Stomach (tissue), 9 donors: ENCODE data around the gene WNT3. TPM values are rescaled to one million over a fixed set of nuclear protein-coding genes. Genes with fewer than 3 reads are reported as not detected.
"Not testable (repeated sequence)": the region's sequence is repeated elsewhere in the genome, so short reads cannot be mapped to it uniquely, and the experiment has no call there.

ENCODE experiments used
- DNase-seq, 2 donors: peaks; one replicate each; pipeline versions ENCODE4 v3.0.0 to v3.0.0-alpha.2; 2013 to 2019
- H3K27ac ChIP-seq, 5 donors: fragments of 200-600 bp in 4 of 5; sonication (generic) in 4 of 5; one replicate each; pipeline ENCODE4 v1.5.1; 2013 to 2019; ENCODE audit warnings: mild to moderate bottlenecking in 1 of 5, moderate library complexity in 1 of 5
- H3K27me3 ChIP-seq, 3 donors: fragments of 200-600 bp; sonication (generic); one replicate each; pipeline ENCODE4 v1.5.1; 2017 to 2019; ENCODE audit warnings: mixed run types in 1 of 3
- H3K36me3 ChIP-seq, 4 donors: fragments of 200-600 bp; sonication (generic); 1 replicate in 3 of 4; 2 replicates in 1 of 4; pipeline ENCODE4 v1.5.1; 2016 to 2019
- H3K4me1 ChIP-seq, 4 donors: fragments of 200-600 bp; sonication (generic); one replicate each; pipeline ENCODE4 v1.5.1; 2016 to 2019
- H3K4me3 ChIP-seq, 4 donors: fragments of 200-600 bp; sonication (generic) in 3 of 4; one replicate each; pipeline ENCODE4 v1.5.1; 2016 to 2019; ENCODE audit warnings: mild to moderate bottlenecking in 1 of 4
- H3K9me3 ChIP-seq, 4 donors: fragments of 200-600 bp; sonication (generic); one replicate each; pipeline ENCODE4 v1.5.1; 2016 to 2019
- EP300 ChIP-seq: sonication (generic); formaldehyde crosslinking; IDR thresholded peaks from one replicate; pipeline ENCODE4 v1.6.1; 2017; ENCODE audit warnings: antibody characterized with exemption
- POLR2A ChIP-seq, 4 donors: fragments of 450-650 bp; IDR thresholded peaks; one replicate each; pipeline ENCODE4 v1.6.1; 2016; ENCODE audit warnings: antibody characterized with exemption in 4 of 4, control low read depth in 2 of 4, mild to moderate bottlenecking in 1 of 4, moderate library complexity in 1 of 4
- POLR2AphosphoS5 ChIP-seq, 3 donors: sonication (generic); formaldehyde crosslinking; IDR thresholded peaks; one replicate each; pipeline ENCODE4 v1.6.1; 2016; ENCODE audit warnings: antibody characterized with exemption in 3 of 3
- whole genome bisulfite sequencing, 5 donors: extraction: QIAGEN DNeasy Blood & Tissue Kit in 3 of 5; methylation state at CpG; one replicate each; pipeline versions ENCODE4 v1.1.5 to v1.1.7; 2013 to 2018; 5-methylcytosine and 5-hydroxymethylcytosine counted together
- intact Hi-C: fragments of 100-400 bp; cut with DNase I; formaldehyde crosslinking; loops from one replicate; pipeline ENCODE4 v1.15.1; 2023; ENCODE audit warnings: low total_unique reads
- polyA plus RNA-seq, 3 donors: library from polyadenylated mRNA; stranded (reverse); fragments of 200-250 nt; gene quantifications; one replicate each; pipeline ENCODE4 v1.2.3, GENCODE V29; 2013
- total RNA-seq, 5 donors: library from RNA; depleted of rRNA; stranded (reverse); fragments of >200 nt; gene quantifications; one replicate each; pipeline versions ENCODE4 v1.1.0 to v1.2.3, GENCODE V29; 2014 to 2016
- TF ChIP-seq, protein P1 (sequence below), 7 experiments: fragments of 450-650 bp in 4 of 7; fragments of 200-600 bp in 3 of 7; sonication (generic) in 3 of 7; IDR thresholded peaks; one replicate each; pipeline ENCODE4 v1.5.1; 2016 to 2019; ENCODE audit warnings: antibody characterized with exemption in 7 of 7, control low read depth in 2 of 7, mild to moderate bottlenecking in 1 of 7
- donor health status: healthy with polysubstance abuse.
- donor health status: Bipolar disorder and iron deficiency.
- donor health status: healthy.

WNT3 gene
- total and polyA plus RNA-seq, 8 donors: 0.14 to 0.73 (median 0.34) TPM; not detected in 2

GRCh38 chr17:46764000-46764708 lies 54.3 kb downstream of the WNT3 start:
- DNase-seq: peak in 1 of 2 donors; percentile 15
- 87 to 94% (median 89%) methylated on average over 12 of the region's 12 CpGs for WGBS, 5 donors
- Histone ChIP-seq H3K4me3 (no peak overlapping the region), H3K4me1 (peaks cover 6 to 16% (median 8%) of the 10 kb centered on the region in 4 donors), H3K27ac (no peak overlapping the region), H3K27me3 (peaks cover 0 to 6% (median 0%) of the 10 kb centered on the region in 3 donors), H3K36me3 (peaks cover 4 to 8% (median 7%) of the 10 kb centered on the region in 4 donors), H3K9me3 (no peaks in the 10 kb centered on the region)
- intact Hi-C loops: no loop called here
- TF ChIP-seq EP300: no peak
- TF ChIP-seq, protein P1, sequence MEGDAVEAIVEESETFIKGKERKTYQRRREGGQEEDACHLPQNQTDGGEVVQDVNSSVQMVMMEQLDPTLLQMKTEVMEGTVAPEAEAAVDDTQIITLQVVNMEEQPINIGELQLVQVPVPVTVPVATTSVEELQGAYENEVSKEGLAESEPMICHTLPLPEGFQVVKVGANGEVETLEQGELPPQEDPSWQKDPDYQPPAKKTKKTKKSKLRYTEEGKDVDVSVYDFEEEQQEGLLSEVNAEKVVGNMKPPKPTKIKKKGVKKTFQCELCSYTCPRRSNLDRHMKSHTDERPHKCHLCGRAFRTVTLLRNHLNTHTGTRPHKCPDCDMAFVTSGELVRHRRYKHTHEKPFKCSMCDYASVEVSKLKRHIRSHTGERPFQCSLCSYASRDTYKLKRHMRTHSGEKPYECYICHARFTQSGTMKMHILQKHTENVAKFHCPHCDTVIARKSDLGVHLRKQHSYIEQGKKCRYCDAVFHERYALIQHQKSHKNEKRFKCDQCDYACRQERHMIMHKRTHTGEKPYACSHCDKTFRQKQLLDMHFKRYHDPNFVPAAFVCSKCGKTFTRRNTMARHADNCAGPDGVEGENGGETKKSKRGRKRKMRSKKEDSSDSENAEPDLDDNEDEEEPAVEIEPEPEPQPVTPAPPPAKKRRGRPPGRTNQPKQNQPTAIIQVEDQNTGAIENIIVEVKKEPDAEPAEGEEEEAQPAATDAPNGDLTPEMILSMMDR (IDR thresholded peaks at IDR 0.05): no peak
- no peak for TF ChIP-seq POLR2AphosphoS5 (IDR thresholded peaks at IDR 0.05)
- no peak for TF ChIP-seq POLR2A (IDR thresholded peaks at IDR 0.05)

DNA sequence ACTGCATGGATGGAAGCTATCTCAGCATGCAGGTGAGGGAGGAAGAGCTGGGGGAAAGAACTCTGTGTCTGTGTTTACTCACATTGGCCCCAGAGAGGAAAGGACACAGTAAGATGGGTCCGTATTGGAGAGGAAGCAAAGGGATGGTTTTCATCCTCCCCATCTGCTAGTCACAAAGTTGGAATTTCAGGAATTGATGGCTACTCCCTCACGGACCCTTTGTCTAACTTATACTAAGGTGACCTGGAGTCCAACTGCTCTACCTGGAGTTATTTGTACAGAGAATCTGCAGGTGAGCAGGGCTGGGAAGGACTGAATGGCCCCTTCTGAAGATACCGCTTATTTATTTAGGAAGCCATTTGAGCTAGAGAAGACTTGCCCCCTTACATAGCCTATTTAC lies 55.1 kb downstream of the WNT3 start:
- Histone ChIP-seq H3K27ac (no peak overlapping the region), H3K9me3 (no peaks in the 10 kb centered on the region), H3K36me3 (peaks cover 5 to 15% (median 8%) of the 10 kb centered on the region in 4 donors), H3K4me3 (no peak overlapping the region), H3K27me3 (no peaks in the 10 kb centered on the region), H3K4me1 (peaks cover 6 to 23% (median 8%) of the 10 kb centered on the region in 4 donors)
- WGBS, 5 donors: 73 to 93% (median 83%) methylated on average over 3 of the region's 3 CpGs
- TF ChIP-seq EP300 (no peak), POLR2A (IDR thresholded peaks at IDR 0.05) (no peak), POLR2AphosphoS5 (IDR thresholded peaks at IDR 0.05) (no peak)
- TF ChIP-seq, protein P1 (IDR thresholded peaks at IDR 0.05): no peak
- intact Hi-C loops: no loop called here
- peak in 1 of 2 donors; percentile 8 for DNase-seq

- intact Hi-C loops: no loop called here
- Histone ChIP-seq H3K4me1 (peaks cover 0 to 12% (median 0%) of the 10 kb centered on the region in 4 donors), H3K9me3 (no peaks in the 10 kb centered on the region), H3K4me3 (no peak overlapping the region), H3K36me3 (peaks cover 5 to 55% (median 38%) of the 10 kb centered on the region in 4 donors), H3K27ac (peak overlapping the region in 1 of 5 donors; percentile 14), H3K27me3 (no peaks in the 10 kb centered on the region)
- 78 to 90% (median 86%) methylated on average over 9 of the region's 9 CpGs for WGBS, 5 donors
- TF ChIP-seq POLR2AphosphoS5 (IDR thresholded peaks at IDR 0.05) (no peak), POLR2A (IDR thresholded peaks at IDR 0.05) (no peak), EP300 (no peak)
- TF ChIP-seq, protein P1 (IDR thresholded peaks at IDR 0.05): no peak
- DNase-seq: peak in 1 of 2 donors; percentile 20
Observed at GRCh38 chr17:46759141-46759540, 59.4 kb downstream of the WNT3 start.

- Histone ChIP-seq H3K4me3 (no peak overlapping the region), H3K9me3 (no peaks in the 10 kb centered on the region), H3K27ac (peak overlapping the region in 1 of 5 donors; percentile 14), H3K27me3 (no peaks in the 10 kb centered on the region), H3K4me1 (peaks cover 0 to 12% (median 0%) of the 10 kb centered on the region in 4 donors), H3K36me3 (peaks cover 5 to 60% (median 43%) of the 10 kb centered on the region in 4 donors)
- DNase-seq: no peak
- WGBS, 5 donors: 60 to 72% (median 71%) methylated on average over 5 of the region's 5 CpGs
- TF ChIP-seq, protein P1 (IDR thresholded peaks at IDR 0.05): no peak
- TF ChIP-seq POLR2AphosphoS5 (IDR thresholded peaks at IDR 0.05) (peak in 1 of 3 donors; percentile 34), EP300 (no peak)
- intact Hi-C loops: no loop called here
Observed at GRCh38 chr17:46758614-46759013, 59.9 kb downstream of the WNT3 start.

DNA sequence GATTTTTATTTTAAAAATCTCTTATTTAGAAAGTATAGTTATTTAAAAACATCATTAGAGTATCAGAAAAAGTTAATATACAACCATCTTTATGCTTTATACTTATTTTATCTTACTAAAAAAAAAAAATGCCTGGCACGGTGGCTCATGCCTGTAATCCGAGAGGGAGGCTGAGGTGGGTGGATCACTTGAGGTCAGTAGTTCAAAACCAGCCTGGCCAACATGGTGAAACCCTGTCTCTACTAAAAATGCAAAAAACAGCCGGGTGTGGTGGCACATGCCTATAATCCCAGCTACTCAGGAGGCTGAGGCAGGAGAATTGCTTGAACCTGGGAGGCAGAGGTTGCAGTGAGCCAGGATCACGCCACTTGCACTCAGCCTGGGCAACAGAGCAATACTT lies 60.9 kb downstream of the WNT3 start:
- intact Hi-C loops, H3K9me3 ChIP-seq, H3K4me3 ChIP-seq, H3K27ac ChIP-seq, DNase-seq, H3K27me3 ChIP-seq: not testable (repeated sequence)
- peaks cover 8 to 66% (median 53%) of the 10 kb centered on the region in 4 donors for H3K36me3 ChIP-seq
- 57 to 67% (median 60%) methylated on average over 4 of the region's 4 CpGs for WGBS, 5 donors
- H3K4me1 ChIP-seq: peaks cover 0 to 12% (median 0%) of the 10 kb centered on the region in 4 donors
